ENCODE results near the gene ZYG11A.
"Not testable (repeated sequence)": the region's sequence is repeated elsewhere in the genome, so short reads cannot be mapped to it uniquely, and the experiment has no call there.

DNA sequence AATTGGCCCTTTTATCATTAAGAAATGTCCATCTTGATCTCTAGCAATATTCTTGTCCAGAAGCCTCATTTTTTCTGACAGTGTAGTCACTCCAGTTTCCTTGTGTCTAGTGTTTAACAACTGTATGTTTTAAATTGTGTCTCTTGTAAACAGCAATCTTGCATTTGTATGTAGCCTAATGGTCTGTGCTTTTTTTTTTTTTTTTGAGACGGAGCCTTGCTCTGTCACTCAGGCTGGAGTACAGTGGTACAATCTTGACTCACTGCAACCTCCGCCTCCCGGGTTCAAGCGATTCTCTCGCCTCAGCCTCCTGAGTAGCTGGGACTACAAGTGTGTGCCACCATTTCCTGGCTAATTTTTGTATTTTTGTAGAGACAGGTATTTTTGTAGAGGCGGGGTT lies 2.6 kb downstream of the ZYG11A start:
- TF ChIP-seq, protein P1, sequence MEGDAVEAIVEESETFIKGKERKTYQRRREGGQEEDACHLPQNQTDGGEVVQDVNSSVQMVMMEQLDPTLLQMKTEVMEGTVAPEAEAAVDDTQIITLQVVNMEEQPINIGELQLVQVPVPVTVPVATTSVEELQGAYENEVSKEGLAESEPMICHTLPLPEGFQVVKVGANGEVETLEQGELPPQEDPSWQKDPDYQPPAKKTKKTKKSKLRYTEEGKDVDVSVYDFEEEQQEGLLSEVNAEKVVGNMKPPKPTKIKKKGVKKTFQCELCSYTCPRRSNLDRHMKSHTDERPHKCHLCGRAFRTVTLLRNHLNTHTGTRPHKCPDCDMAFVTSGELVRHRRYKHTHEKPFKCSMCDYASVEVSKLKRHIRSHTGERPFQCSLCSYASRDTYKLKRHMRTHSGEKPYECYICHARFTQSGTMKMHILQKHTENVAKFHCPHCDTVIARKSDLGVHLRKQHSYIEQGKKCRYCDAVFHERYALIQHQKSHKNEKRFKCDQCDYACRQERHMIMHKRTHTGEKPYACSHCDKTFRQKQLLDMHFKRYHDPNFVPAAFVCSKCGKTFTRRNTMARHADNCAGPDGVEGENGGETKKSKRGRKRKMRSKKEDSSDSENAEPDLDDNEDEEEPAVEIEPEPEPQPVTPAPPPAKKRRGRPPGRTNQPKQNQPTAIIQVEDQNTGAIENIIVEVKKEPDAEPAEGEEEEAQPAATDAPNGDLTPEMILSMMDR (IDR thresholded peaks at IDR 0.05): not testable (repeated sequence)
- not testable (repeated sequence) for TF ChIP-seq POLR2A (IDR thresholded peaks at IDR 0.05)
